NCI-H1092 (cell line): Measurements from ENCODE around the gene IGFALS.
A peak's percentile ranks its signal among the peaks of the same experiment; 100 is the strongest.

Experiments
- DNase-seq: peaks from one replicate; lab custom pipeline; 2025; lab: John Stamatoyannopoulos, UW

The IGFALS gene

DNA sequence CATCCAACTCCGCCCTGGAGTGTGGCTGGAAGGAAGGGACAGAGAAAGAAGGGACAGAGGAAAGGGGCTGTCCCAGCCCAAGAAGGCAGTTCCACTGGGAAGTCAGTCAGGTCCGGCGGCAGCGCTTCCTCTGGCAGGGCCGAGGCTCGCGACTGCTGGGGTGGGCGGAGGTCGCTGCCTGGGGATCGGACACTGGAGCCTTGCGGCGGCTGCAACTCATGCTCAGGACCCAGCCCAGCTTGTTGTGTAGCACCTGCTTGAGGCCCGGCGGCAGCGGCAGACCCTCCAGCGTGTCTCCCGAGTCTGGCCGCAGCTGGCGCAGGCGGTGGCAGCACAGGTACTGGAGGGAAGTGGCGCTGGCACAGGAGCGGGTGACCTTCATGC lies 16.5 kb downstream of the IGFALS start:
- DNase-seq, result no peak

DNA sequence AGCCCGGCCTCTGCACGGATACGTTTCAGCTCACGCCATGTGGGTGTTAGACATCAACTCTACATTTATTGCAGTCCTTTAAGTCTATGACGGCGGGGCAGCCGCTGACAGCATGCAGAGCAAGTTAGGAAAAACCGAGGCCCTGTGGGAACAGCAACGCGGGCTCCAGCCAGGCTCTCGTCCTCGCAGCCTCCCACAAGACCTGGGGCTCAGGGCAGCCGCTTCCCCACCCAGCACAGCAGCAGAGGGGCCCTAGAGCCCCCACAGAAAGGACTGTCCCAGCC lies 16.9 kb downstream of the IGFALS start:
- DNase-seq, result no peak

DNA sequence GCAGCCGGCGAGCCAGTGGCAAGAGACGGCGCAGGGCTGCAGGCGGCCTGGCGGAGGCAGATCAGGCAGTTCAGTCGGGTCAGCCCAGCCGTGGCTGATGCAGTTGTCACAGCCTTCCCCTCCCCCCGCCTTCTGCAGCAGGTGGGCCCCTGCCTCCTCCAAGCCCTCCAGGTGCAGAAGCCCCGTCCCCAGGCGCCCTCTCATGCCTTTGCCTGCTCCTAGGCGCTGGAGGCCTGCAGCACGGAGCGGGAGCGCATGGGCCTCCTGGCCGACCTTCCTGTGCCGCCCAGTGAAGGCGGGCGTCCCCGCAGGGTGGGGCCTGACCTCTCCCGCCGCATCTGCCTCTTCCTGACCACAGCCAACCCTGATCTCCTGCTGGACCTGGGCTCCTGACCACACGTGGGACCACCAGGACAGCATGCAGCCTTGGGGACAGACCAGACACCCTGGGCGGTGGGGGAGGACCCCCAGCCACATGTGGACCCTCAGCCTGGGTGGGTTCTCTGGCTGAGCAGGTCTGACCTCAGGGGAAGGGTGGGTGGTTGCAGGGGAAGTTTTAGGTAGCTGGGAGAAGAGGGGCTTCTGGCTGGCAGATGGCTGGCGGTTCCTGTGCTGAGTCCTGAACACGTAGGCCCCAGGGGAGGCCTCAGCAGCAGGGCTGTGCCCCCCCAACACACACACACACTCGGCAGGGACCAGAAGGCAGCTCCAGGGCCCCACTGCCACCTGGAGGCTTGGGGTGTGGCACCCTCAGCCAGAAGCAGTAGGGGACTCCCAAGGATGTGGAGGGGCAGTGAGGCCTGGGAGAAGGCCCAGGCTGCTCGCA lies 17.4 kb downstream of the IGFALS start:
- no peak for DNase-seq

DNA sequence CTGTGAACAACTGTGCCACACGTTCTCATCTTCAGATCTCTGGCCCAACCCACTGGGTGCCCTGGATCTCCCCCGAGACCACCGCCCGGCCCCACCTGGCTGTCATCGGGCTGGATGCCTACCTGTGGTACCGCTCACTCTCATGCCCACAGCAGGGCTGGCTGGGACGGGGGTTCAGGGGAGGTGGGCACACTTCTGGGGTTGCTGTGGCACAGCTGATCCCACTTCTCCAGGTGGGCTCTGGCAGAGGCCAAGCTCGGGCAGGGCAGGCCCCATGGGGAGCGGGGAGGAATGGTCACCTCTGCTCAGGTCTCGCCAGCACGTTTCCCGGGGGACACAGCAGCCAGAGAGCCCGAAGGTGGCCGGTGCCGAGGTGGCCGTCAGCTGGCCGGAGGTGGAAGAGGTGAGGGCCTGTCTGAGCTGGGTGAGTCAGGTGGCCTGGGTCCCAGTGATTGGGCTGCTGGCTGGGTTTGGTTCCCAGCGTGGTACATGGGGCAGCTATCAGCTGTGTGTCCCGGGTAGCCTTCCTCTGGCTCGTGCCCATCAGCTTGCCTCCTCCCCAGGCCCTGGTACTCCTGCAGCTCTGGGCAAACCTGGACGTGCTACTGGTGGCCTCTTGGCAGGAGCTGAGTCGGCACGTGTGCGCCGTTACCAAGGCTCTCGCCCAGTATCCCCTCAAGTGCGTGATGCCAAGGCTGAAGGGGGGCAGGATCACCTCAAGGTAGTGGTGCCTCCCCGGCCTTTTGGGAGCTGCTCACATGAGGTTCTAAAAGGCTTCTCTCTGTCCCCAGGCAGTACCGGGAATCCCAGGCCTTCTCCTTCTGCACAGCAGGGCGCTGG lies 18.3 kb downstream of the IGFALS start:
- DNase-seq, result no peak

DNA sequence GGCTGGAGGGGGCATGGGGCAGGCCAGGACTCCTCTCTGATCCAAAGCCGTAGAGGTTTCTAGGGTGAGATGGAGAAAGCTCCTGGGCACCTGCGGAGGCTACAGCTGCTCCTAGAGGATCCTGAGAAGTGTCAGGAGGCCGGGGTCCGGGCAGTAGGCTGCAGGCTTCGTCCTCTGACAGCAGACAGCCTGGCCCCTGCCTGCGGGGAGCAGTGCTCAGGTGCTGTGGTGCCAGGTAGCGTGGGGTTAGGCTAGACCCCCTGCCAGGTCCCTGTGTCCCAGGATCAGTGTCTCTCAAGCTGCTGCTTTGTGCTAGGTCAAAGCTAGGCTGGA lies 19.1 kb downstream of the IGFALS start:
- no peak for DNase-seq

DNA sequence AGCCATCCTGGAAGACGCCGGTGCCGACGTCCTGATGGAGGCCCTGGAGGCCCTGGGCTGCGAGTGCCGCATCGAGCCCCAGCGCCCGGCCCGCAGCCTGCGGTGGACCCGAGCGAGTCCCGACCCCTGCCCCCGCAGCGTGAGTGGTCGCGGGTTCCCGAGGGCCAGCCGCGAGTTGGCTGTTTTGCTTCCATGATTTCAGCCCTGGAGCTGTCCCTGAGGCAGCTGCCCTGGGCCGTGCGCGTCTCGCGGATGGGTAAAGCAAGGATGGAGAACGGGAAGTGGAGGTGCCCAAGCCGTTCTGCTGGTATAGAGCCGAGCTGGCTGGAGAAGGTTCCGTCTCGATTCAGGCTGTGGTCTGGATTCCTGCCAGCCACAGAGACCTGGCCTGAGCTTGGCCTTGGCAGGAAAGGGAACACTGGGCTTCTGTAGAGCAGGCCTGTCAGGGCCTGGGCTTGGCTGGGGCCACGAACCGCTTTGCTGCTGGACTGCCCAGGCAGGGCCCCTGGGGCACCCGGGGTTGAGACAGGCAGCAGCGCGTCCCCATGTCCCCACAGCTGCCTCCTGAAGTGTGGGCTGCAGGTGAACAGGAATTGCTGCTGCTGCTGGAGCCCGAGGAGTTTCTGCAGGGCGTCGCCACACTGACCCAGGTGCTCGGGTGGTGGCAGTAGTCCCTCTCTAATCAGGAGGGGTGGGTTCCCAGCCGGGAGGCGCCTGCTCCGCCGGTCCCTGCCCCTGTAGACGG lies 19.6 kb downstream of the IGFALS start:
- no peak for DNase-seq

DNA sequence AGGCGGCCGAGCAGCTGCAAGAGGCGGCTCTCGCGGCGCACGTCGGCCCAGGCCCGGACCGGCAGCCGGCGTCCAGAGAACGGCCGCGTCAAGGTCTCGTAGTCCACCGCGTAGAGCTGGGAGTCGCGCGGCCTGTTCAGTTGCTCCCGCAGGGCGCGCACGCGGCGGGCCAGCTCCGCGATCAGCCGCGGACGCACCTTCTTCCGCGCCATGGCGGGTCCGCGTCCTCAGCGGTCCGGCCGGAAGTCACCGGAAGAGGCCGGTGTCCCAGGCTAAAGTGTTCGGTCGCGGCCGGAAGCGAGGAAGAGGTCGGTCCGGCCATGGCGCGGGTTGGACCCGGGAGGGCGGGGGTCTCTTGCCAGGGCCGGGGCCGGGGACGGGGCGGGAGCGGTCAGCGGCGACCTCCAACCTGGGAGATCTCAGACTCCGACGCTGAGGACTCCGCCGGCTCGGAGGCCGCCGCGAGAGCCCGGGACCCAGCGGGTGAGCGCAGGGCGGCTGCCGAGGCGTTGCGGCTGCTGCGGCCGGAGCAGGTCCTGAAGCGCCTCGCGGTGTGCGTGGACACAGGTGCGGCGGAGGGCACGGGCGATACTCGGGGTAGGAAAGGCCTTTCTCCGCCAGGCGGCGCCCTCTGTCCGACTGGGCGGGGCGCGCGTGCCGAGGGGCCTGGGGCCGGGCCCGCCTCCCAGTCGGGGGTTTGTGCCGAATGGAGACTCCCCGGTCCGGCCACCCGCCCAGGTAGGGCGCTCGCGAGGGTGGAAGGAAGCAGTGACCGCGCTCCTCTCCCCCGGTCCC lies 20.4 kb downstream of the IGFALS start, which contains the start of gene MRPS34:
TSS of gene MRPS34 (minus strand) at position 227 of the 795 bp plus-strand sequence. CDS start at position 212, 15 bp downstream.
- peak; percentile 88 for DNase-seq

DNA sequence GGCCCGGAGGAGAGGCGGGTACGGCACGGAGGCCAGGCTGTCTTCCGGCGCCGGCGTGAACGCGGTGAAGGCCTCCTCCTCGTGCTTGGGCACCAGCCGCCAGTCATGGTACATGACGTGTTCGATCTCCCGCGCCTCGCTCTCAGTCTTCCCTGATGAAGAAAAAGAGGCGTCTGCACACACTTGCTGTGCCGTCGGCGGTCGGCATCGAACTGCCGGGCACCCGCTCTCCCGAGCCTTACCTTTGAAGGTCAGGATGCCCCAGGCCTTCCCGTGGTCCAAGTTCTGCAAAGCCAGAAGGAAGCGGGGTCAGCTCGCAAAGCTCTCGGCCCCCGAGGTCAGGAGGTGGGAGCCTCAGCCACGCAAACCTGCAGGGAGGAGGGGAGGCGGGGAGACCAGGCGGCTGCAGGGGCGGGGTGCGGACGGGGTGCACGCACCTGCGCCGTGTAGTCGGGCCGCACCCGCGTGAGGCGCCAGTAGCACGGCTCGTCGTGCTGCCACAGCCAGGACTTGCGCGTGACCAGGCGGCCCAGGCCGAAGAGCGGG lies 21.1 kb downstream of the IGFALS start, which contains the start of gene EME2:
TSS of gene EME2 (plus strand) at position 449 of the 546 bp plus-strand sequence. CDS start 418 bp downstream, outside the sequence.
- no peak for DNase-seq

DNA sequence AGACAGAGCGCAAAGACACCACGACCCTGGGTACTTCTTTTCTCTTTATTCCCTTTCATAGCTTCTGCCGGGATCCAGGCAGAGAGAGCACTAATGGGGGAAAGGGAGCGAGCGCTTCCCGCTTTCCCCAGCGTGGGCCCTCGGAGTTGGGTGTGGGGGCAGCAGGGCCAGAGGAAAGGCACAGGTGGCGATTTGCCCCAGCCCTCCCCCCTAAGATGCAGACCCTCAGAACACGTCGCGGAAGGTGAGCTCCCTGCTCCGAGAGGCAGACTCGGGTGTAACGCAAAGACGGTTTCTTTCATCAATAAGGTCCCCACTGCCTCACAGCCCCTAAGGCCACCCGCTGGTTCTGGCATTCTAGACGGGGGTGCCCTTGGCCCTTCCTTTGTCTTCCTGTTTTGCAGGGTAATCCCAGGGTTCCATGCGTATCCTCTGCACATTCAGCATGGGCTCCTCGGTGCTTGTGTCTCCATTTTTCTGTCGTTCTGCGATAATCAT lies 21.6 kb downstream of the IGFALS start:
- no peak for DNase-seq

DNA sequence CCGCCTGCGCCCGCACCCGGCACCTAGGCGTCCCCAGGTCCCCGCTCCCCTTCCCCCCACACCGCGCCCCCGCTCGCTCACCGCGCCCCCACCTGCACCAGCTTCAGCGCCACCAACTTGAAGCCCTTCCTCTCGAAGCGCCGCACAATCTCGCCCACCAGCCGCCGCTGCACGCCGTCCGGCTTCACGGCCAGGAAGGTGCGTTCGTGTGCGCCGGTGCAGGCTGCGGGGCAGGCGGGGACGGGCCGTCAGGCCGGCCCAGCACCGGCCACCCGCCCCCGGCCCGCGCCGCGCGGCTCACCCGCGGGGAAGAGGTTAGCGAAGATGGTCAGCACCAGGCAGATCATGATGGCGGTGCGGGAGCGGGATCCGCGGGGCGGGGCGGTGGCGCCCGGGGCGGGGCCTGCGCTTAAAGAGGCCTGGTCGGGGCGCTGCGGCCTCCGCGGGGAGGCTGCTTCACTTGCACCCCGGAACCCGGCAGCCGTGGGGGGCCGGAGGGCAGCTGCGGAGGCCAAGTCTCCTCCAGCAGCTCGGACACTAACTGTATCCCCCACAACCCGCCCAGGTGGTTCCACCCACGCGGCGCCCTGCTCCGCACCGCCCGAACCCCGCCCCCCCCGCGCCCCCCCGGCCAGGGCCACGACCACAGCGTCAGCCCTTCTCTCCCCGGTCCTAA lies 22.2 kb downstream of the IGFALS start, which contains the start of gene NME3:
TSS of gene NME3 (minus strand) at position 356 of the 676 bp plus-strand sequence. CDS start at position 347, 9 bp downstream.
- peak; percentile 21 for DNase-seq

DNA sequence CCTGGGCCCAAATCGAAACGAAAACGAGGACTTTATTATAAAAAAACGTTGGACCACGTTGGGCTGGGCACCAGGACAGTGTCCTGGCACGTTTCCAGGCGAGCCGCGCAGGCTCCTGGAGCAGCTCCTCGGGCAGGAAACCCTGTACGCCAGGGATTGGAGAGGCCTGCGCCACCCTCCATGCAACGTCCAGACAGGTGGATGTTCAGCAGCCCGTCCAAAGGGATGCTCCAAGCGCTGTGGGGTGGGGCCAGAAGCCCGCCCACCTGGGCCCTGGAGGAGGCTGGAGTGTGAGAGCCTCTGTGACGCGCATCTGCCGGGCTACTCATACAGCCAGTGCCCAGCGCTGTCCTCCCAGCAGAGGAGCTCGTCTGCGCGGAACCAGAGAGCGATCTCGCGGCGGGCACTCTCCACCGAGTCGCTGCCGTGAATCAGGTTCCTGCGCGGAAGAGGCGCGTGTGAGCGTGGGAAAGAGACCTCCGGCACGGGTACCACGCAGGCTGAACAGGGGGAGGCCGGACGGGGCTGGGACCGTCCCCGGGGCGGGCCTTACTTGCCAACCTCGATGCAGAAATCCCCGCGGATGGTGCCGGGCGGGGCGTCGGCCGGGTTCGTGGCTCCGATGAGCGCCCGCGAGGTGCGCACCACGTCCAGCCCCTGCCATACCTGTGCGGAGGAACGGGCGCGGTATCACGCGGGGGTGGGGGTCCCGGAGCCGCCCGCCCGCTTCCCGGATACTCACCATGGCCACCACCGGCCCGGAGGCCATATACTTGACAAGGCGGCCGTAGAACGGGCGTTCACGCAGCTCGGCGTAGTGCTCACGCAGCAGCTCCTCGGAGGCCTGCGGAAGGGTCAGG lies 22.9 kb downstream of the IGFALS start:
- DNase-seq, result peak; percentile 32

DNA sequence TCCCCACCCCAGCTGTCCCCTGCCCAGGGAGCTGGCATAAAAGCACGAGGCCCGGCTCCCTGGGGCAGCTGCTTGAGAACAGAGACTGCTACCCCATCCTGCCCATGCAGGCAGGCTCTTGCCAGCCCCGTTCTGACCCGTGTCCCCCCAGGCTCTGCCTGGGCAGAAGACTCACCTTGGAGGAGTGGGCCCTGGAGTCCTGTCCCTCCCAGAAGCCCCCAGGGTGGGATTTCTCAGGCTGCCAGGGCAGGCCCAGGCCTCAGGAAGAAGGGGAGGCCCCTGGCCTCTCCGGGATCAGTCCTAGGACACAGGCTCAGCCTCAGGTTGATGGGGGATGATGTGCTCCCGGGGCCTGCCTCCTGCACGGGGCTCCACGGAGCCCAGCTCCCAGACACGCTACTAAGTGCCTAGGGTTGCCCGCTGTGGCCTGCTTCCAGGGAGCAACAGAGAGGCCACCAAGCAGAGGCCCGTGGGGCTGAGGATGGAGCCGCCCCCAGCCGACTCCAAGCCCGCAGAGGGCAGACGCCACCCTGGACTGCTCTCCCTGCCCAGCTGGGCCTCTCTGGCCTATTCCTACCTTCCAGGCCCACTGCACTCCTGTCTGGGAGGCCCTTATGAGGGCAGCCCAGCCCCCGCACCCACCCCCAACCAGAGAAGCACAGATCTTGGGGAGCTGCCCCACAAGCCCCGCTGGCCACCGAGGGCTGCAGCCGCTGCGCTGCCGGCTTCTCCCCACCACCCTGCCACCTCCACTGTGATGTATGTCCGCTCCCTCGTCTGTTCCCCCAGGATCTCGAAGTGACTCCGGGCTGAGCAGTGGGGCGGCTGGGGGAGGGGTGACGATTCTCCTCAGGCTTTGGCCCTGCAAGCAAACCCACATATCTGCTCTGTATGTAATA lies 23.9 kb downstream of the IGFALS start:
- DNase-seq, result no peak

DNA sequence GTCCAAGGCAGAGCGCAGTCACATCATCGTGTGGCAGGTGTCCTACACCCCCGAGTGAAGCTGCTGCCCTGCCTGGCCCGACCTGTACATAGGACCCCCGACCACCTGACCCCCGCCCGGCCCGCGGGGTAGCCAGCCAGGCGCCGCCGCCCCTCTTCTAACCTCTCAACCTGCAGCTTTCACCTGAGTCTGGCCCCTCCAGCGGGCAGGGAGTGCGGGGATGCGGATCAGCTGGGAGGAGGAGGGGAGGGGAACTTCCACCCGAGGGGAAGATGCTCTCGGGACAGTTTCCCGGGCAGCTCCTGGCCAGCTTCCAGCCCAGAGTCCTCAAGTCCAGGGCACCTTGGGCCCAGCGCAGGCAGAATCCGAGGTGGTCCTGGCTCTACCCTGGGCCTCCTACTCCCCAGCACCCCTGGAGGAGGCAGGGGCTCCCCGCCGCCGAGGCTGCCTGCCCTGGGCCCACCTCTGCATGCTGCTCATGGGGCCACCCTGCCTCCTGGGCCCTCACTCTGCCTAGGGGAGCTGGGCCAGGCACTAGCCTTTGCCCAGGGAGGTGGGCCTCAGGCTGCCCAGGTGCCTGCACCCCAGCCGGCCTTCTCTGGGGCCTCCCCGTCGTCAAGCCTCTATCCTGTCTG lies 24.6 kb downstream of the IGFALS start:
- no peak for DNase-seq

DNA sequence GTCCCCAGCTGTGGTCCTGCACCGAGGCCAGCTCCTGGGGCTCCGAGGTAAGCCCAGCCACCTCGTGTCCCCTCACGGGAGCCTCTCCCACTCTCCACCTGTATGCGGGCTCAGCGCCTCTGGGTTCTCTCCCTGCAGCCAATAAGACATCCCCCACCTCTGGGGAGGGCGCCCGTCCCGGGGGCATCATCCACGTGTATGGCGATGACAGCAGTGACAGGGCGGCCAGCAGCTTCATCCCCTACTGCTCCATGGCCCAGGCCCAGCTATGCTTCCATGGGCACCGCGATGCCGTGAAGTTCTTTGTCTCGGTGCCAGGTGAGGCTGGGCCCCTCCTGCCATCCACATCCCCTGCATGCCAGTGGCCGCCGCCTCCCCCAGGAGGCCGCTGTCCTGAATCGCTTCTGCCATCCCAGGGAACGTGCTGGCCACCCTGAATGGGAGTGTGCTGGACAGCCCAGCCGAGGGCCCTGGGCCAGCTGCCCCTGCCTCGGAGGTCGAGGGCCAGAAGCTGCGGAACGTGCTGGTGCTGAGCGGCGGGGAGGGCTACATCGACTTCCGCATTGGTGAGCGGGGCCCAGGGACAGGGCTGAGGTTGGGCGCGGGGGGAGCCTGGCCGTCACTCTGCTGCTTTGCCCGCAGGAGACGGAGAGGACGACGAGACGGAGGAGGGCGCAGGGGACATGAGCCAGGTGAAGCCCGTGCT lies 25.3 kb downstream of the IGFALS start:
- no peak for DNase-seq

DNA sequence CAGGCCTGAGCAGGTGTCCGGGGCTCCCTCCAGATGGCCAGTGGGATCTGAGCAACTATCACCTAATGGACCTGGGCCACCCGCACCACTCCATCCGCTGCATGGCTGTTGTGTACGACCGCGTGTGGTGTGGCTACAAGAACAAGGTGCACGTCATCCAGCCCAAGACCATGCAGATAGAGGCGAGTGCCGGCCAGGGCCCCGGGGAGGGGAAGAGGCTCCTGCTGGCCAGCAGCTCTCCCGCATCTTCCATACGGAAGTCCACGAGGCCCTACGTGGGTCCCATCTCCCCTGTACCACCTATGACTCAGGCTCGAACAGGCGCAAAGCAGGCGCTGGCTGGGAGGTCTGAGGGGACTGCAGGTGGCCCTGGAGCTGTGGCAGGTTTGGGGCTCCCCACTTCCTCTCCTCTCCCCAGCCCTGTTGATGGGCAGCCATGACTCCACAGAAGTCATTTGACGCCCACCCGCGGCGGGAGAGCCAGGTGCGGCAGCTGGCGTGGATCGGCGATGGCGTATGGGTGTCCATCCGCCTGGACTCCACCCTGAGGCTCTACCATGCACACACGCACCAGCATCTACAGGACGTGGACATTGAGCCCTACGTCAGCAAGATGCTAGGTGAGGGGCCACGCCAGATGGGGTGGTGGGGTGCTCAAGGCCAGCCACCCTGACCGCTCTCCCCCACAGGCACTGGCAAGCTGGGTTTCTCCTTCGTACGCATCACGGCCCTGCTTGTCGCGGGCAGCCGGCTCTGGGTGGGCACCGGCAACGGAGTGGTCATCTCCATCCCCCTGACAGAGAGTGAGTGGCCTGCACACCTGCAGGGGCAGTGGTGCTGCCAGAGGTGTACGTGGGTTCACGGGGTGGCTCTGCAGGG lies 26.1 kb downstream of the IGFALS start:
- no peak for DNase-seq

DNA sequence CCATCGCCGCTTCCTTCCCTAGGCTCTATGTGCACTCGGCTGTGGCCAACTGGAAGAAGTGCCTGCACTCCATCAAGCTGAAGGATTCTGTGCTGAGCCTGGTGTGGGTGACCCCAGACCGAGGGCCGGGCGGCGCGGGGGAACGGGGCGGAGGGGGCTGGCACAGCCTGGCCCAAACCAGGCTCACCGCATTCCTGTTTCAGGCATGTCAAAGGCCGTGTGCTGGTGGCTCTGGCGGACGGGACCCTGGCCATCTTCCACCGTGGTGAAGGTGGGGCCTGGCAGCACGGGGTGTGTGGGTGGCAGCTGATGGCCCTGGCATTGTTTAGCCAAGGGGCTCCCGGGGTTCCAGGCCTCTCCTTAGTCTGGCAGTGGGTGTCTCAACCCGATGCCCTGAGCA lies 26.8 kb downstream of the IGFALS start:
- DNase-seq, result no peak
